H9 (cell line): ENCODE data around the gene USP53. TPM values are rescaled to one million over a fixed set of nuclear protein-coding genes. Genes with fewer than 3 reads are reported as not detected.

Source experiments
- DNase-seq: peaks from one replicate; pipeline ENCODE4 v3.0.0-alpha.2; 2017
- H2AFZ ChIP-seq: one replicate; pipeline ENCODE4 v1.6.1; 2013; ENCODE audit warnings: mild to moderate bottlenecking, low read length, control low read depth, moderate library complexity
- H2AK5ac ChIP-seq: 2 replicates; pipeline ENCODE4 v1.6.1; 2013; ENCODE audit warnings: low read length, control low read depth, mixed read lengths; ENCODE audit not compliant: insufficient read length
- H2BK120ac ChIP-seq: one replicate; pipeline ENCODE4 v1.6.1; 2013; ENCODE audit warnings: low read depth, mild to moderate bottlenecking, low read length, control low read depth, inconsistent platforms; ENCODE audit not compliant: poor library complexity, severe bottlenecking
- H2BK12ac ChIP-seq: 2 replicates; pipeline ENCODE4 v1.6.1; 2013; ENCODE audit warnings: low read length, control low read depth, mixed read lengths, low read depth; ENCODE audit not compliant: insufficient read length
- H2BK15ac ChIP-seq: 2 replicates; pipeline ENCODE4 v1.6.1; 2013; ENCODE audit warnings: low read depth, low read length, control low read depth
- H2BK20ac ChIP-seq: one replicate; pipeline ENCODE4 v1.6.1; 2013; ENCODE audit warnings: low read depth, mild to moderate bottlenecking, low read length, control low read depth, inconsistent platforms; ENCODE audit not compliant: poor library complexity, severe bottlenecking
- H2BK5ac ChIP-seq: 2 replicates; pipeline ENCODE4 v1.6.1; 2013; ENCODE audit warnings: low read length, control low read depth, mixed read lengths; ENCODE audit not compliant: insufficient read length
- H3K14ac ChIP-seq: 2 replicates; pipeline ENCODE4 v1.6.1; 2013; ENCODE audit warnings: low read length, control low read depth; ENCODE audit not compliant: insufficient read depth
- H3K18ac ChIP-seq: 2 replicates; pipeline ENCODE4 v1.6.1; 2013; ENCODE audit warnings: low read depth, mild to moderate bottlenecking, mixed read lengths, low read length, control low read depth; ENCODE audit not compliant: insufficient read length
- H3K23ac ChIP-seq: 2 replicates; pipeline ENCODE4 v1.6.1; 2013; ENCODE audit warnings: low read length, control low read depth, mixed read lengths, low read depth; ENCODE audit not compliant: insufficient read length
- H3K23me2 ChIP-seq: 2 replicates; pipeline ENCODE4 v1.6.1; 2013; ENCODE audit warnings: low read depth, mild to moderate bottlenecking, mixed read lengths, low read length, control low read depth; ENCODE audit not compliant: insufficient read length, poor library complexity, severe bottlenecking
- H3K27ac ChIP-seq: 2 replicates; pipeline ENCODE4 v1.5.1; 2013; ENCODE audit warnings: low read length, control low read depth, mixed read lengths, low read depth; ENCODE audit not compliant: insufficient read length
- H3K27me3 ChIP-seq: 2 replicates; pipeline ENCODE4 v1.6.1; 2013; ENCODE audit warnings: low read length, control low read depth, inconsistent platforms; ENCODE audit not compliant: insufficient read depth
- H3K4ac ChIP-seq: 2 replicates; pipeline ENCODE4 v1.6.1; 2013; ENCODE audit warnings: low read depth, mild to moderate bottlenecking, control low read depth, inconsistent platforms, low read length, moderate library complexity
- H3K4me1 ChIP-seq: 2 replicates; pipeline ENCODE4 v1.6.1; 2013; ENCODE audit warnings: low read length, control low read depth, inconsistent platforms; ENCODE audit not compliant: insufficient read depth
- H3K4me2 ChIP-seq: 2 replicates; pipeline ENCODE4 v1.6.1; 2013; ENCODE audit warnings: low read length, control low read depth, mixed read lengths; ENCODE audit not compliant: insufficient read length, insufficient read depth
- H3K56ac ChIP-seq: 2 replicates; pipeline ENCODE4 v1.6.1; 2013; ENCODE audit warnings: low read depth, mild to moderate bottlenecking, mixed read lengths, low read length, control low read depth; ENCODE audit not compliant: insufficient read length
- H3K79me1 ChIP-seq: 2 replicates; pipeline ENCODE4 v1.6.1; 2013; ENCODE audit warnings: low read depth, mild to moderate bottlenecking, moderate library complexity, low read length, control low read depth, inconsistent platforms; ENCODE audit not compliant: insufficient read depth, poor library complexity, severe bottlenecking
- H3K79me2 ChIP-seq: 2 replicates; pipeline ENCODE4 v1.6.1; 2013; ENCODE audit warnings: low read length, control low read depth, inconsistent platforms; ENCODE audit not compliant: insufficient read depth
- H3K9ac ChIP-seq: 2 replicates; pipeline ENCODE4 v1.6.1; 2013; ENCODE audit warnings: low read length, control low read depth, mixed read lengths; ENCODE audit not compliant: insufficient read length; ENCODE audit errors: extremely low read depth
- H3K9me3 ChIP-seq: one replicate; pipeline ENCODE4 v1.6.1; 2013; ENCODE audit warnings: low read depth, low read length, inconsistent platforms; ENCODE audit not compliant: control insufficient read depth
- H3T11ph ChIP-seq: one replicate; pipeline ENCODE4 v1.6.1; 2013; ENCODE audit warnings: mild to moderate bottlenecking, low read length, control low read depth, inconsistent platforms
- H4K20me1 ChIP-seq: one replicate; pipeline ENCODE4 v1.6.1; 2013; ENCODE audit not compliant: control insufficient read depth, insufficient read length, insufficient read depth
- H4K5ac ChIP-seq: 2 replicates; pipeline ENCODE4 v1.6.1; 2013; ENCODE audit warnings: low read depth, mild to moderate bottlenecking, mixed read lengths, low read length, control low read depth; ENCODE audit not compliant: insufficient read length
- H4K8ac ChIP-seq: replicated peaks from 2 replicates; pipeline ENCODE4 v1.6.1; 2013; ENCODE audit warnings: low read length, control low read depth, mixed read lengths, low read depth; ENCODE audit not compliant: insufficient read length
- H4K91ac ChIP-seq: 2 replicates; pipeline ENCODE4 v1.6.1; 2013; ENCODE audit warnings: low read depth, mild to moderate bottlenecking, moderate library complexity, mixed read lengths, low read length, control low read depth; ENCODE audit not compliant: insufficient read length
- H3K27ac Mint-ChIP-seq, 3 experiments: 2 replicates in 2 of 3; 3 replicates in 1 of 3; pipeline ENCODE4 v1.8.0; 2020 to 2021; ENCODE audit warnings: mixed read lengths in 3 of 3, mild to moderate bottlenecking in 1 of 3, moderate library complexity in 1 of 3
- H3K27me3 Mint-ChIP-seq: 2 replicates; pipeline ENCODE4 v1.8.0; 2021; ENCODE audit warnings: low read depth, mild to moderate bottlenecking, moderate library complexity, mixed read lengths
- H3K36me3 Mint-ChIP-seq, 3 experiments: 2 replicates in 2 of 3; 3 replicates in 1 of 3; pipeline ENCODE4 v1.8.0; 2020 to 2021; ENCODE audit warnings: low read depth in 3 of 3, mixed read lengths in 3 of 3; ENCODE audit not compliant: insufficient read depth in 1 of 3
- H3K4me1 Mint-ChIP-seq, 2 experiments: 2 replicates each; pipeline ENCODE4 v1.8.0; 2020; ENCODE audit warnings: mixed read lengths in 2 of 2
- H3K4me3 Mint-ChIP-seq, 2 experiments: 2 replicates in 1 of 2; 3 replicates in 1 of 2; pipeline ENCODE4 v1.8.0; 2020 to 2021; ENCODE audit warnings: mild to moderate bottlenecking in 2 of 2, mixed read lengths in 2 of 2, moderate library complexity in 1 of 2
- H3K9me3 Mint-ChIP-seq, 2 experiments: 2 replicates in 1 of 2; 3 replicates in 1 of 2; pipeline ENCODE4 v1.8.0; 2020; ENCODE audit warnings: mild to moderate bottlenecking in 2 of 2, mixed read lengths in 2 of 2, moderate library complexity in 1 of 2
- CTCF ChIP-seq: fragments of 200-600 bp; sonication (generic); conservative IDR thresholded peaks from 3 replicates; pipeline ENCODE4 v1.8.0; 2021; ENCODE audit warnings: antibody characterized with exemption, mild to moderate bottlenecking
- WGBS: extraction: QIAGEN DNeasy Blood & Tissue Kit; methylation state at CpG from one replicate; pipeline ENCODE4 v1.1.7; 2013; ENCODE audit warnings: missing lambda C conversion rate, low lambda C conversion rate, mixed read lengths; ENCODE audit not compliant: insufficient read length; ENCODE audit errors: extremely low coverage; 5-methylcytosine and 5-hydroxymethylcytosine counted together
- total RNA-seq: library from RNA; stranded (reverse); gene quantifications from 2 replicates; pipeline ENCODE4 v1.2.1, GENCODE V29; 2021

USP53 gene
- total RNA-seq, 1 experiment from 2014 or later = 18.4 TPM

GRCh38 chr4:119310826-119311225 lies 98.3 kb downstream of the USP53 start:
- H4K20me1 ChIP-seq = no peaks in the 10 kb centered on the region
- no peak overlapping the region for H4K5ac ChIP-seq
- Mint-ChIP-seq H3K27me3 (no peaks in the 10 kb centered on the region), H3K9me3 (no peaks in the 10 kb centered on the region), H3K4me3 (no peak overlapping the region), H3K27ac (no peak overlapping the region), H3K36me3 (no peaks in the 10 kb centered on the region), H3K4me1 (peaks cover 8 to 9% of the 10 kb centered on the region in 2 experiments)
- no peak overlapping the region for H2BK120ac ChIP-seq
- no peak overlapping the region for H2BK20ac ChIP-seq
- no peak for DNase-seq
- H3K79me1 ChIP-seq = no peaks in the 10 kb centered on the region
- no peak for TF ChIP-seq CTCF
- no peaks in the 10 kb centered on the region for H3K4me1 ChIP-seq
- no peaks in the 10 kb centered on the region for H3K79me2 ChIP-seq
- no peak overlapping the region for H3K9ac ChIP-seq
- H3K9me3 ChIP-seq = no peaks in the 10 kb centered on the region
- H2AK5ac ChIP-seq = no peak overlapping the region
- no peak overlapping the region for H3K23ac ChIP-seq
- no peak overlapping the region for H2BK15ac ChIP-seq
- H3K14ac ChIP-seq = no peak overlapping the region
- no peak overlapping the region for H4K91ac ChIP-seq
- H3K4me2 ChIP-seq = no peak overlapping the region
- no peak overlapping the region for H3K18ac ChIP-seq
- H3K27me3 ChIP-seq = no peaks in the 10 kb centered on the region
- H2AFZ ChIP-seq = no peak overlapping the region
- H3K56ac ChIP-seq = no peak overlapping the region
- no peak overlapping the region for H3T11ph ChIP-seq
- H2BK5ac ChIP-seq = no peak overlapping the region
- H4K8ac ChIP-seq = no peak overlapping the region
- no peak overlapping the region for H3K4ac ChIP-seq
- H2BK12ac ChIP-seq = no peak overlapping the region
- no peaks in the 10 kb centered on the region for H3K23me2 ChIP-seq
- WGBS = no CpG with 5 or more reads among the region's 1 CpG
- H3K27ac ChIP-seq = no peak overlapping the region
